ENCODE data around the gene ZBTB46.
"Not testable (repeated sequence)": the region's sequence is repeated elsewhere in the genome, so short reads cannot be mapped to it uniquely, and the experiment has no call there.

ZBTB46 gene, protein sequence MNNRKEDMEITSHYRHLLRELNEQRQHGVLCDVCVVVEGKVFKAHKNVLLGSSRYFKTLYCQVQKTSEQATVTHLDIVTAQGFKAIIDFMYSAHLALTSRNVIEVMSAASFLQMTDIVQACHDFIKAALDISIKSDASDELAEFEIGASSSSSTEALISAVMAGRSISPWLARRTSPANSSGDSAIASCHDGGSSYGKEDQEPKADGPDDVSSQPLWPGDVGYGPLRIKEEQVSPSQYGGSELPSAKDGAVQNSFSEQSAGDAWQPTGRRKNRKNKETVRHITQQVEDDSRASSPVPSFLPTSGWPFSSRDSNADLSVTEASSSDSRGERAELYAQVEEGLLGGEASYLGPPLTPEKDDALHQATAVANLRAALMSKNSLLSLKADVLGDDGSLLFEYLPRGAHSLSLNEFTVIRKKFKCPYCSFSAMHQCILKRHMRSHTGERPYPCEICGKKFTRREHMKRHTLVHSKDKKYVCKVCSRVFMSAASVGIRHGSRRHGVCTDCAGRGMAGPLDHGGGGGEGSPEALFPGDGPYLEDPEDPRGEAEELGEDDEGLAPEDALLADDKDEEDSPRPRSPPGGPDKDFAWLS

DNA sequence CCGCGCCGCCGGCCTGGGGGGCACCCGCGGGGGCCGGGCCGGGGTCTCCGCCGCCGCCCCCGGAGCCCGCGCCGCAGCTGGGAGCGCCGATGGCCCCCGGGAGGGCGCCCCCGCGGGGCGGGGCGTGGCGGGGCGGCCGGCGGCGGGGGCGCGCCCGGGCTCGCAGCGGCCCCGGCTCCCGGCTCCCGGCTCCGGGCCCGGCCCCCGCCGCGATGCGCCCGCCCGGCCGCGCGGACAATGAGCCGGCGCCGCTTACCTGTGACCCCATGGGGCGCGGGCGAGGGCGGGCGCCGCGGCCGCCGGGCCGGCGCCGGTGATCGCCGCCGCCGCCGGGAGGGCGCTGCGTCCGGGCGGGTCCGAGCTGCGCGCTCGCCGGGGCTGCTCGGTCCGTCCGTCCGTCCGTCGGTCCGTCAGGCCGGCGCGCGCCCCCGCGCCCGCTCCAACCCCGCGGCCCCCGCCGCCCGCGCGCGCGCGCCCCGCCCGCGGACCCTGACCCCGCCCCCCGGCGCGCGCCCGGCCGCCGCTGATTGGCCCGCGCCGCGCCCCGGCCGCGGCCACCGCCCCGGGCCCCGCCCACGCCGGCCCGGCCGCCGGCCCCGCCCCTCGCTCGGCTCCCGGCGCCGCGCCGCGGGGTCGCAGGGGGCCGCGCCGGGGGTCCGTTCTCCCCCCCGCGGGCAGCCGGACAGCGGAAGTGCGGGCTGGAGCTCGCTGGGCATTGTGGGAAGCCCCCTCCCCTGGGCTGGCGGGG is at the start of gene ZBTB46:
TSS of gene ZBTB46 (minus strand) at position 424 of the 748 bp plus-strand sequence. CDS start 40,507 bp downstream, outside the sequence.
- DNase-seq: peak; percentile 27

DNA sequence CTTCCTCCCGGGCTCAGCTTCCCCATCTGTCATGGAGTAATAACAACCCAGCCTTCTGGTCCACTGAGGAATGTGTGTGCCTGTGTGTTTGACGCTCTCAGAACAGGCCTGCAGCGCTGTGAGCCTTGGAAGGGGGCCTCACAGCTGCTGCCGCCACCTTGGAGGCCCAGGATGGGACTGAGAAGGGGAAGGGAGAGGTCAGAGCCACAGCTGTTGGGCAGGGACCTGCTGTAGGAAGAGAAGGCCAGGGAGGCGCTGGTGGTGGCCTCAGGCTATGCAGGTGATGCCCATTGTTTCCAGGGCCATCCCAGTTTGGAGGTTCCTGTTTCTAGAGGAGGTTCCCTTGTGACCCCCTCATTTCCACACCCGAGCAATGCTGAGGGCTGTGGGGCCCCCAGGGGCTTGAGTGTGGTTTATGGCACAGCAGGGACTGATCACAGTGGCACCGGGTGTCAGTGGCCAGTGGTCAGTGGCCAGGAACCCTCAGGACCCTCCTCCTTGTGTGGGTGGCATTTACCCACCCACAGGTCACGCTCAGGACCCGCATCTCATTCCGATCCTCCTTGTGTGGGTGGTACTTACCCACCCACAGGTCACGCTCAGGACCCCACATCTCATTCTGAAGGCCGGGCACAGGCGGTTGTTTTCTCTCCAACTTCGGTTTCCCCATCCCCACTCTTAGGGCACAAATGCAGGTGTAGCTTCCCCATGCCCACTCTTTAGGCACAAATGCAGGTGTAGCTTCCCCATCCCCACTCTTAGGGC is 48.0 kb upstream of the ZBTB46 start:
- no peak for DNase-seq

DNA sequence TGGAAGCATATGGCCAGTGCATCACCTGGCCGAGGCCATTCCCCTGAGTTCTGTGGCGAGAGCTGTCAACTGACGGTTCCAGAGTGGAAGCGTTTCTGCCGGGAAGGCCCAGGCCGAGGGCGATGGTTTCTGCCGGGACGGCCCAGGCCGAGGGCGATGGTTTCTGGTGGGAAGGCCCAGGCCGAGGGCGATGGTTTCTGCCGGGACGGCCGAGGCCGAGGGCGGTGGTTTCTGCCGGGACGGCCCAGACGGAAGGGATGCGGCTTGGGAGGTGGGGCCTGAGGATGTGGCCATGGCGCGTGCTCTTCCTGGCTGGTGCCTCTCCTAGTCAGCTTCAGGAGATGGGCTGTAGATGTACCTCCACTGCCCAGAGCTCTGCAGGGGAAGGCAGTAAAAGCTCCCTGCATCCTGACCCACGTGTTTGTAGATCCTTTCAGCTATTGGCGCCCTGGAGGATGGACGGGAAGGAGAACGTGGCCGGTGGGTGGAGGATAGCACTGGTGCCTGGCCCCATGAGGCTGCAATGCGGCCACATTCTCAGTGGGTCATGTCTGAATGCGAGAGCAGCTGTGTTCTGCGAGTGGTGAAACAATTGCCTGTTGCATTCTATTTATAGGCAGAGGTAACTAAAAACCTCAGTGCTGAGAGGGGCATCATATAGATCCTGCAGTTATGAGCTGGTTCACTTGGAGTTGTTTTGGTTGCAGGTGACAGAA is 46.8 kb upstream of the ZBTB46 start:
- DNase-seq: no peak

DNA sequence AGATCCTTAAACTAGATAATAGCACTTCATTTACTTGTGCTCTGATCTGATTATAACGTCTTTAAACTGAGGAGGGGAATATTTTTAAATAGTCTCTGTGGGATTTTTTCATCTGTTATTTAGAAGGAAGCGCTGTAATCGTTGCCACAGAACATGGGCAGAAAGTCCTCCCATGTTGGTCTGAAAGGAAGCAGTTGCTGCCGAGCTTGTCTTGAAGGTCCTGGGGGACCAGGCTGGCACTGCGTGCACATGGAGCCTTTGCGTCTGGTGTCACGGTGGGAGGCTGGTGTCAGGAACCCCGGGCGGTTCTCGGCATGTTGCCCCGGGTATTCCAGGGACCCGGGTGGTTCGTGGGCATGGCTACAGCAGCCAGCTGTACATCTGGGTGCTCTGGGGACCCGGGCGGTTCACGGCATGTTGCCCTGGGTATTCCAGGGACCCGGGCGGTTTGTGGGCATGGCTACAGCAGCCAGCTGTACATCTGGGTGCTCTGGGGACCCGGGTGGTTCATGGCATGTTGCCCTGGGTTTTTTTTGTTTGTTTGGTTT is 45.5 kb upstream of the ZBTB46 start:
- DNase-seq: no peak

DNA sequence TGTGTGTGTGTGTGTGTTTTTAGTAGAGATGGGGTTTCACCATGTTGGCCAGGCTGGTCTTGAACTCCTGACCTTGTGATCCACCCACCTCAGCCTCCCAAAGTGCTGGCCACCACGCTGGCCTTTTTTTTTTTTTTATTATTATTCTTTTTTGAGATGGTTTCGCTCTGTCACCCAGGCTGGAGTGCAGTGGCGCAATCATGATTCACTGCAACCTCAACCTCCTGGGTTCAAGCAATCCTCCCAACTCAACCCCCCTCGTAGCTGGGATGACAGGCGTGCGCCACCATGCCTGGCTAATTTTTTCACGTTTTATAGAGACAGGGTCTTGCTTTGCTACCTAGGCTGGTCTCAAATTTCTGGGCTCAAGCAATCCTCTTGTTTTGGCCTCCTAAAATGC is 43.2 kb upstream of the ZBTB46 start:
- not testable (repeated sequence) for DNase-seq

DNA sequence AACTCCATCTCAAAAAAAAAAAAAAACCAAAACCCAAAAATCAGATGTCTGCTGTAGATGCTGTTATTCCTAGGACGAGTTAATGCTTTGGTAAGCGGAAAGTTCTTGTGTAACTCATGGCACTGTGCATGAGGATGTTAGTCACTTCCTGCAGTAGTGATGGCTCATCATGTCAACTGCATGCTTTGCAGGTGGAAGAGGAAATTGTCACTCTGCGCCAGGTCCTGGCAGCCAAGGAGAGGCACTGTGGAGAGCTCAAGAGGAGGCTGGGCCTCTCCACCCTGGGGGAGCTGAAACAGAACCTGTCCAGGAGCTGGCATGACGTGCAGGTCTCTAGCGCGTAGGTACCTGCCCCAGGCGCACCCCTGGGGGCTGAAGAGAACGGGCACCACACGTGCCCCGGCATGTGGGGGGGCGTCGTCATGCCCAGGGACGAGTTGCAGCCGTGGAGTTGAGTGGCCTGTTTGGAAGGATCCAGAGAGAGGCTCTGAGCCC is 42.5 kb upstream of the ZBTB46 start:
- no peak for DNase-seq

DNA sequence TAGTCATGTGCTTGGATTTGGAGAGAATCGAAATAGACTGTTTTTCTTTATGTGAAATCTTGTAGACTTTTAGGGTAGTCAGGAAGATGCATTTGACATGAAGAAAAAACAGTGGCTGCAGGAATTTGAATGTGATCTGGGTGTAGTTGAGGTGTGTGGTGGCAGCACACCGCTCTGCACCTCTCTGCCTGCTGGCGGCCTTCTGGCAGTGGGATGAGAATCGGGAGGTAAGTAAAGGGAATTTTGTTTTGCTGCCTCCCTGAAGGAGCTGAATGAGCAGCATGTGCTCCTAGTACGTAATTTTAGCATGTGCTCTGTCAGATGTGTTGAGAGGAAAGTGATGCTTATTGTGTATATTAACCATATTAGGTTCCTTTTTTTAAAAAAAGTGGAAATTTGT is 37.2 kb upstream of the ZBTB46 start:
- no peak for DNase-seq

DNA sequence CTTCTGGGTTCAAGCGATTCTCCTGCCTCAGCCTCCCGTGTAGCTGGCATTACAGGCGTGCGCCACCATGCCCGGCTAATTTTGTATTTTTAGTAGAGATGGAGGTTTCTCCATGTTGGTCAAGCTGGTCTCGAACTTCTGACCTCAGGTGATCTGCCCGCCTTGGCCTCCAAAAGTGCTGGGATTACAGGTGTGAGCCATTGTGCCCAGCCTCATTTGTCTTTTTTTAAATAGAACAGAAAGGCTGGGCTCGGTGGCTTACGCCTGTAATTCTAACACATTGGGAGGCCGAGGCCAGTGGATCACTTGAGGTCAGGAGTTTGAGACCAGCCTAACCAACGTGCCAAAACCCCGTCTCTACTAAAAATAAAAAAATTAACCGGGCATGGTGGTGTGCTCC is 36.0 kb upstream of the ZBTB46 start:
- DNase-seq: not testable (repeated sequence)

DNA sequence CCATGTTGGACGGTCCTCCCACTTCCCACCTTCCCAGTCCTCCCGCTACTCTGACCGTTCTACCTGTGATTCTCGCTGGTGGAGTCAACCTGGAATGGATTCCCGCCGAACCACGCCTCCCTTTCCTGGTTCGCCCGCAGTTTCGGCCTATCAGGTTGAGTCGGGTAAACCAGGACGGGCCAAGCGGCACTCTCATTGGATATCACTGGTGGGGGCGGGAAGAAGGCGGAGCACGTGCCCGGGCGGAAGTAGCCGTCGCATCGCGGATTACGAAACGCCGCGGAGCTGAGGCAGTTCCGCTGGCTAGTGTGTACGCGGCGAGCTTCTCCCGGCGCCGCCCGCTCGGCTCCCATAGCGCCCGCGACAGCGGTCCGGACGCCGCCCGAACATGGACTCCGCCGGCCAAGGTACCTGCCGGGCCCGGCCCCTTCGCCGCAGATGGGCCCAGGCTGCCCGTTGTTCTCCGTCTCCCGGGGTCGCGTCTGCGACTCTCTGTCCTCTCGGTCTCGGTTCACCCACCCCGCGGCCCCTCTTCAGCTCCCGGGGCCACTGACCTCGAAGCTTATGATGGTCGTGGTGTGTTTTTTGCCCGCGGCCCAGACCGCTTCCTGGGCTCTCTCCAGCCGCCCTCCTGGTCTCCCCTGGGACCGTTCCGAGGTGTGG is 34.0 kb upstream of the ZBTB46 start, which contains the start of gene TPD52L2:
TSS of gene TPD52L2 (plus strand) at position 293 of the 663 bp plus-strand sequence. CDS start at position 389, 96 bp downstream.
- peak; percentile 98 for DNase-seq

DNA sequence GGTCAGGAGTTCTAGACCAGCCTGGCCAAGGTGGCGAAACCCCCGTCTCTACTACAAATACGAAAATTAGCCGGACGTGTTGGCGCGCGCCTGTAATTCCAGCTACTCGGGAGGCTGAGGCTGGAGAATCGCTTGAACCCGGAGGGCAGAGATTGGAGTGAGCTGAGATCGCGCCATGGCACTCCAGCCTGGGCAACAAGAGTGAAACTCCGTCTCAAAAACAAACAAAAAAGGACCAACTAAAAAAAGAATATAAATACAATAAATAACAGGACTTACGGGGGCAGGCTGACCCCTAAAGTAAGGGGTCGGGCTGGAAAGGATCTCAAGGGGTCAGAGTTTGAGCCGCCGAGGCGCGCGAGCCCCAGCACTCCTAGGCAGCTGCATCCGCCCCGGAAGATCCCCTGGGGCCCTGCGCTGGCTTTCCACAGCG is 33.5 kb upstream of the ZBTB46 start:
- no peak for DNase-seq

DNA sequence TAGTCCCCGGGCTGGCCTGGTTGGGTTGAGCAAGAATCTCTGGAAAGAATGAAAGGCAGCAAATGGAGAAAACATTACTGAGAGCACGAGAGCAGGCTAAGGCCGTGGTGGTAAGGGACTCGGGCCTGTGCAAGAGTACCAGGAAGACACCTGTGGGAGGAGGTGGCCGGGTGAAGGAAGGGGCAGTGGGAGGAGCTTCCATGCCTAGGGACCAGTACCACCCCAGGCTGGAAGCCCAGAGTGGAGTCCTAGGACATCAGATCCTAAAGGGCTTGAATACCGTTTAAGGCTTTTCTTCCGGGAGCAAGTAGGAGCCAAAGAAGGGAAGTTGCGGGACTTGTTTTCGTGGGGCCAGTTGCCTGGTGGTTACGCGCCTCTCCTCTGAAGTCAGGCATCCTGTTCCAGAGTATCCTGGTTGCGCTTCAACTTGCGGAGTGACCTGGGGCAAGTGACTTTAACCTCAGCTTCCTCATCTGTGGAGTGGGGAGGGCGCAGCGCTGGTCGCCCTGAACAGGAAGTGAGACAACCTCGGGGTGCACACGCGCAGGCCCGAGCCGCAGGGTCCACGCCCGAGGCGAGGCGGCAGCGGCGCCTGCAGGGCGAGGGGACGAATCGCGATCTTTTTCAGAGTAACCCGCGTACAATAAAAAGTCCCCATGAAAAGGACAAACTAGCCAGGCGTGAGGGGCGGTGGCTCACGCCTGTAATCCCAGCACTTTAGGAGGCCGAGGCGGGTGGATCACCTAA is 32.9 kb upstream of the ZBTB46 start:
- DNase-seq: peak; percentile 88

DNA sequence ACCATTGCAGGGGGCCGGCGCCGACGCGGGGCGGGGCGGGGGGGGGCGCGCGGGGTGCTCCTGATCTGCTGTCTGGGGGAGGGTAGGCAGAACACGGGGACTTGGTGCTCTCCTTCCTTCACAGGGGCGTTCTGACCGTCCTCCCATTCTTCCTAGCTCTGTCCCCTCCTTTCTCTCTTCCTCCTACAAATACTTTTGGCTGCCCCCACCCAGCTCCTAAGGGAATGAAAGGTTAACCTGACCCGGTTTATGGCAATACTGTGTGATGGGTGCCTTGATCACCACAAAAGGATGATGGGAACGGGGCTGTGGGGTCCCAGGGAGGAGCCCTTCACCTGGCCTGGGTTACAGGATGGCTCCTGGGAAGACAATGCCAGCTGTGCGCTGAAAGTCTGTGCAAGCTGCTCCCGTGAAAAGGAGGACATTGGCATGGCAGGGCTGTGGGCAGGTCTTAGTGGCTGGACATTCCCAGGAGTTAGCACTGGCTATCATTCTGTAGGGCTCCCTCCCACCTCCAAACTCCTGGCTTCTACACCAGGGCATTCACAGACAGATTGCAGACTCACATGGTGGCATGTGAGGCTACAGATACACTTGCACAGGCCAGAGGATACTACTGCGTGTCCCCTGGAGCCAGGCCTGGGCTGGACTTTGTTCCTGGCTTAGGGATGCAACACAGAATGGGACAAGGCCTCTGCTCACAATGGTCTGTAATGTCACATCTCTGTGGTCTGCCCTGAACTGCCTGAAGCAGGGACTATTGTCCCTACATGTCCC is 32.1 kb upstream of the ZBTB46 start:
- DNase-seq: no peak

DNA sequence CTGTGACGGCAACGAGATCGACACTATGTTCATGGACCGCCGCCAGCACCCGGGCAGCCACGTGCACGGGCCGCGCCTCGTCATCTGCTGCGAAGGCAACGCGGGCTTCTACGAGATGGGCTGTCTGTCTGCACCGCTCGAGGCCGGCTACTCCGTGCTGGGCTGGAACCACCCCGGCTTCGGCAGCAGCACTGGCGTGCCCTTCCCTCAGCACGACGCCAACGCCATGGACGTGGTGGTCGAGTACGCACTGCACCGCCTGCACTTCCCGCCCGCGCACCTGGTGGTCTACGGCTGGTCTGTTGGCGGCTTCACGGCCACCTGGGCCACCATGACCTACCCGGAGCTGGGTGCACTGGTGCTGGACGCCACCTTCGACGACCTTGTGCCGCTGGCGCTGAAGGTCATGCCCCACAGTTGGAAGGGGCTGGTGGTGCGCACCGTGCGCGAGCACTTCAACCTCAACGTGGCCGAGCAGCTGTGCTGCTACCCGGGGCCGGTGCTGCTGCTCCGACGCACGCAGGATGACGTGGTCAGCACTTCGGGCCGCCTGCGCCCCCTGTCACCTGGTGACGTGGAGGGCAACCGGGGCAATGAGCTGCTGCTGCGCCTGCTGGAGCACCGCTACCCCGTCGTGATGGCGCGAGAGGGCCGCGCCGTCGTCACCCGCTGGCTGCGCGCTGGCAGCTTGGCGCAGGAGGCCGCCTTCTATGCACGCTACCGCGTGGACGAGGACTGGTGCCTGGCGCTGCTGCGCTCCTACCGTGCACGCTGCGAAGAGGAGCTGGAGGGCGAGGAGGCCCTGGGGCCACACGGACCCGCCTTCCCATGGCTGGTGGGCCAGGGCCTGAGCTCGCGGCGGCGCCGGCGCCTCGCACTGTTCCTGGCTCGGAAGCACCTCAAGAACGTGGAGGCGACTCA is 31.2 kb upstream of the ZBTB46 start:
- no peak for DNase-seq

DNA sequence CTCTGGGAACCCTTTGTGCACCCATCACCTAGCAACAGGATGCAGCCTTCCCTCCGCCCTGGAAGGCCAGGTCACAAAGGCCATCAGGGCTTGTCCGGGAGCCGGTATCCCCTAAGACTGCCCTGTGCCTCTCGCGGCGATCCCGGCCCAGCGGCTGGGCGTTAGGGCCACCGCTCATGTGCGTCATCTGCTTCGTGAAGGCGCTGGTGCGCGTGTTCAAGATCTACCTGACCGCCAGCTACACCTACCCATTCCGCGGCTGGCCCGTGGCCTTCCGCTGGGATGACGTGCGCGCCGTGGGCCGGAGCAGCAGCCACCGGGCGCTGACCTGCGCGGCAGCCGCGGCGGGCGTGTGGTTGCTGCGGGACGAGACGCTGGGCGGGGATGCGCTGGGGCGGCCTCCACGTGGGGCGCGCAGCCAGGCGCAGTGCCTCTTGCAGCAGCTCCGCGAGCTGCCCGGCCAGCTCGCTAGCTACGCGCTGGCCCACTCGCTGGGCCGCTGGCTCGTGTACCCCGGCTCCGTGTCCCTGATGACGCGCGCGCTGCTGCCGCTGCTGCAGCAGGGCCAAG is 30.4 kb upstream of the ZBTB46 start, which contains the start of gene ABHD16B:
TSS of gene ABHD16B (plus strand) at position 134 of the 570 bp plus-strand sequence. CDS start at position 177, 43 bp downstream.
- no peak for DNase-seq

DNA sequence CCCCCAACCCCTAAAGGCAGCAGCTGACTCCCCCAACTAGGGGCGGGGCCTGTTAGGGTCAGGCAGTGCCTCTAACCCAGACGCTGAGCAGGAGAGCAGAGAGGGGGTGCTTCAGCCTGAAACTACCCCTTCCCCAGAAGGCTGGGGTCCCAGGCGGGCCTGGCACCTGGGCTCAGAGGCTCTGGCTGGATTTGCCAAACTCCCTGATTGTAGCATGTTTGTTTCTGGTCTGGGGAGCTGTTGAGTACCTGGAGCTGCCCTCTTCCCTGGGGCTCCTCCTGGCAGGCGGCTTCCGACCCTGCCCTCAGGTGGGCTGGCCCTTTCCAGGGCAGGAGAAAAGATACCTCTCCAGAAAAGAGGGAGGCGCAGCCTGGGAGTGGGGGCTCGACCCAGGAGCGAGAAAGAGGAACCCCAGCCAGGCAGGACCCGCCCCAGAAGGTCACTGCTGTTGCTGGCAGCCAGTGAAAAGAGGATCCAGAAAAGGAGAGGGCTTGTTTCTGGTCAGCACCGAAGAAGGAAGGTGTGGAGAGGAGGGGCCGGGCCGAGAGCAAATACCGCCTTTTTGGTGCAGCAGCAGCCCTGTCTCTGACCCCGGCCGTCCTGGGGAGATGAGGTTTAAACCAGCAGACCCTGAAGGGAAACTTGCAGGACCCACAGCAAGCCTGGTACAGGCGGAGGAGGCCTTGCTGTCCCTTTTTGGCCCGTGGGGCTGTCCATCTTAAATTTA is 29.4 kb upstream of the ZBTB46 start:
- DNase-seq: no peak

DNA sequence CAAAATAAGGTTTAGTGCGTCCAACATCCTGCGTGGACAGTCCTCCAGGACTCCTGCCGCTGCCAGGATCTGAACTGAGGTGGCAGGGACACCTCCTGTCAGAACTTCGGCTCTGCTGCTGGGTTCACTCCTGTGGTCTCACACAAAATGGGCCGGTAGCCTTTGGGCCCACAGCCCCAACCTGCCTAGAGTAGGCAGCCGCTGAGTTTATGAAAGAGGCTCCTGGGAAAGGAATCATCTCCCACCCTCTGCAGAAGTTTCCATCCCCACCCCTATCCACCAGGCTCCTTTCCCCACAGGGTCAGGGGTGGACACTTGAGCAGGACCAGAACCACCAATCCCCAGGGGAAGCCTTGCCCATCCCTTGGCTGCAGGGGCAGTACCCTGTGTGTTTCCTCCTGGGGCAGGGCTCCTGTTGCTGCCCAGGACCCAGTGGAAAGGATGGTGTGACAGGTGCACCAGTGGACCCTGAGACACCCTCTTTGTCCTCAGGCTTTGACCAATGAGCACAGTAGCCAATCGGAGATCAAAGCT is 28.2 kb upstream of the ZBTB46 start:
- DNase-seq: no peak

All from hematopoietic multipotent progenitor cell treated with erythropoietin and hydrocortisone succinate and interleukin-3 and kit ligand, for 8 days (in vitro differentiated cells).